HK-2 (cell line): Measurements from ENCODE around the gene LARGE1.
"Not testable (repeated sequence)": the region's sequence is repeated elsewhere in the genome, so short reads cannot be mapped to it uniquely, and the experiment has no call there.

Source experiments
- DNase-seq: peaks from one replicate; pipeline ENCODE4 v3.0.0-alpha.2; 2018; ENCODE audit not compliant: unreplicated experiment

LARGE1 gene

DNA sequence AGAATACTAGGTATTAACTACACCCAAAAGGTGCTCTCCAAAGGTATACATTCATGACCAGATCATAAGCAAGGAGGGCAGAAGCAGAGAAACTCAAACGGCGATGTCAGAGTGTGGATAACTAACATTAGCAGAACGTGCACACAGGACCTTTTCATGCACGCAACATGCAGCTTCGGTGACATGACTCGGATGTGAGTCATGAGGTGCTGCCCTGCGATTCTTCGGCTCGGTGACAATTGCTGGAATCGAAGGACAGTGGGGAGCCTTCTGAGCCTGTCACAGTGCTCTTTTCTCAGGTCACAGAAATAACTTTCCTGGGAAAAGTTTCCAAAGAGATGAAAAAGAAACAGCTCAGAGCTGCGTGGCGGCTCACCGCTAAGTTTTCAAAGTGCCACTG lies 443.6 kb downstream of the LARGE1 start:
- DNase-seq, result peak; percentile 11

DNA sequence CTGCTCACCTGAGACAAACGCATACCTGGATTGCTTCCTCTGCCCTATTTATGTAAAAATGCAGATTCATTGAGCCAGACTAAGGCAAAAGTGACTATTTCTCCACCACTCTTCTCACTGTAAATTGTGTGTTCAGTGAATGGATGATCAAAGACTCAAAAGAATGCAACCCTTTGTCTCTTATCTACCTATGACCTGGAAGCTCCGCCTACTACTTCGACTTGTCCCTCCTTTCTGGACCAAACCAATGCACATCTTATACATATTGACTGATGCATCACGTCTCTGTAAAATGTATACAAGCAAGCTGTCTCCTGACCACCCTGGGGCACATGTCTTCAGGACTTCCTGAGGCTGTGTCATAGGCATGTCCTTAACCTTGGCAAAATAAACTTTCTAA lies 444.1 kb downstream of the LARGE1 start:
- no peak for DNase-seq

DNA sequence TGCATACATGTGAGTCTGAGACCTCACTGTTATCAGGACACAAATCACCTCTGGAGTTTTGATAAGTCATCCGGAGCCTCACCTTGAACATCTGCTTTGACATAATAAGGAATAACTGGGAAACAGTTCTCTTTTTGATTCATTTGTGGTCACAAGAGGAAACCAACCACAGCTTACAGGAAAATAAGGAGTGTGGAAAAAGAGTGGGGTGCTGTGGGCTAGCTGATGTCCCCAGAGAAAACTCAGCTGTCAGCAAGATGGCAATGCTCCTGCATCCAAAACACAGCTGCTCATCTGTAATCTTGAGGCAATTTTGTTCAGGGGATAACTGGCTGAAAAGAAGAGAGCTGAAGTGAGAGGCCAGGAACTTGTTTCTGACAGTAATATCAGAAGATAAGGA lies 445.7 kb downstream of the LARGE1 start:
- DNase-seq, result no peak

- DNase-seq, result no peak
Observed at GRCh38 chr22:33472462-33473344, 447.6 kb downstream of the LARGE1 start.

DNA sequence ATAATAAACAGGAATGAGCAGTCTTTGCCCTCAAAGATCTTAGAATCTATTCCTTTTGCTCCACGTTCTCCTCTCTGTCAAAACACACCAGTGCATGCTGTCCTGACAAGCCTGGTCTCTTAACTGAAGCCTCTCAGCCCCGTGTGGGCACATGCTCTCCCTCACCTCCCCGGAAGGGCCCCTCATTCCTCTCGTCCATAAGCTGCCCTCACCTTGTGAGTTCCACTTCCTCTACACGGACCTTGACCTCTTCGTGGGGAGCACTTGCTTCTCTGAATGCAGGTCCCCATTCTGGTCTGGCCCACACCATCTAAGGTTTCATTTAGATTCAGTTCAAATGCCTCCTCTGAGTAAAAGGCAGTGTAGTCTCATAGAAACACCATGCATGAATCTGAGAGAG lies 449.8 kb downstream of the LARGE1 start:
- DNase-seq, result no peak

DNA sequence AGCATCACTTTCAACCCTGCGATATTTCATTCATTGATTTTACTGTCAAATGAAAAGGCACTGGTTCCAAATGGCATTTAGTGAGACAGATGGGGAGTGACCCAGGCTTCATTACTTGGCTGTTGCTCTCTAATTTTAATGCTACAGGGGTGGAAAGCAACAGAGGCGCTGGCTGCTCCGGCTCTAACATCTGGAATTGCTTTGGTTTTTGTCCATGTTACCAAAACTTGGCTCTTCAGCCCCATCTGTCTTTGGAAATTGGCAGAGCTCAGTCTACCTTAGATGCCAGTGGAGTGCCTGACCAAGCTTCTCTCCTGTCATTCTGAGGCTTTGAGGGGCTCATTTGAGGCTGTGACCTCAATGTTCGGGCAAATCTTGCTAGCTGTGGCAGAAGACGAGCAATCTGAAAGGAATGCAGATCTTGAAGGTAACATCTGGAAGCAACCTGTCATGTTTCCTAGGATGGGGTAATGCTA lies 452.6 kb downstream of the LARGE1 start:
- no peak for DNase-seq

DNA sequence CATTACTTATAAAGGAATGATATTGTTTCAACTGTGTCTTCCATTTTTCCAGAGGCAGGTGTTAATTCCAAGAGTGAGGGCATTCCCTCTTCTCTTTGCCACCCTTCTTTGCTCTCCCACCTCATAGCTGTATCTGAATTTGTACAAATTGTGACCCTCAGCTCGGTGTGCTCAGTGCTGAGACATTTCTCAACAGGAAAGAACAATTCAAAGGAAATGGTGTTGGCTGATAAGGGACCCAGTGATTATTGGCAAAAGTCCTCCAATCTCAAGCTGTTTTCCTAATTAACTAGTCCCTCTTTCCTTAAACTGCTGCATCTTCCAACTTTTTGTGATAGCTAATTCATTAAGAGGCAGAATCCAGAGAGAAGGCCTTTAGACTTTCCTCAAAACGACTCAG lies 453.2 kb downstream of the LARGE1 start:
- DNase-seq, result no peak

DNA sequence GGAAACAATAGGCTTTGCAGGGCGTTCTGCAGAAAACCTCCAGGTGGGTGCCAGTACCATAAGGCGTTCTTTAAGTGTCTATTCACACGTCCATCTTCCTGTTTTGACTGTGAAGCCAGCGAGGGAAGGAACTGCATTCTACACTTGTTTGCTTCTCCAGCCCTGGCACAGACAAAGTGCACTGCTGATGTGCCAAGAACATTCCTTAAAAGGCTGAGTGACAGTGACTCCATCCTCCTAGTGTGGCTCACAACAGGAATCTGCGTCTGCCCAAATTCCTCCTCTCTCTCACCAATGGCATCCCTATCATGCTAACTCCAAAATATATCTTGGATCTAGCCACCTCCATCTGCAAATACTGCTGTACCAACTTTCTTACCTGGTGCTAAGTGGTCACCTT lies 454.7 kb downstream of the LARGE1 start:
- DNase-seq, result no peak

GRCh38 chr22:33464698-33465097 lies 455.6 kb downstream of the LARGE1 start:
- no peak for DNase-seq

DNA sequence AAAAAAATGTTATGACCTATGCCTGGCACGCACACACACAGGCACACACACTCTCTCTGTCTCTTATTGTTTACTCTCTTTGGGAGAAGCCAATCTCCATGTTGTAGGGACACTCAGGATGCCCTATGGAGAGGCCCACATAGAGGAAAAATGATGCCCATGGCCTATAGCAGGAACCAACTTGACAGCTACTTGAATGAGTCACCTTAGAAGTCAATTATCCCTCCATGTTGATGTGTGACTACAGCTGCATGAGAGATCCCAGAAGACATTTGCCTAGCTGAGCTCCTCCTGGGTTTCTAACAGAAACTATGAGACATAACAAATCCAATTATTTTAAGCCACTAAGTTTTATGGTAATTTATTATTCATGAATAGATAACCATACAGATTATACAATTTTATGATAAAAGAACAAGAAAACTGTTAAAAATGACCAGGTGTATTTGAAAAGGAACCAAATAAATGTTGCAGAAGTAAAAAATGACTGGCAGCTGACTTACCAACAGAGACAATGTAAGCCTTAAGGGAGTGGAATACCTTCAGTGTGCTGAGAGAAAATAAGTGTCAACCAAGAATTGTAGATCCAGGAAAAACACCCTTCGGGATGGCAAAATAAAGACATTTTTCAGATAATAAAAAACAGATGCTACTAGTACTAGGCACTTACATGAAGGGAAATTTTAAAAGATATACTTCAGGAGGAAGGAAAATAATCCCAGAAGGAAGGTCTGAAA lies 458.4 kb downstream of the LARGE1 start:
- no peak for DNase-seq

- not testable (repeated sequence) for DNase-seq
Observed at GRCh38 chr22:33461245-33461644, 459.0 kb downstream of the LARGE1 start.

DNA sequence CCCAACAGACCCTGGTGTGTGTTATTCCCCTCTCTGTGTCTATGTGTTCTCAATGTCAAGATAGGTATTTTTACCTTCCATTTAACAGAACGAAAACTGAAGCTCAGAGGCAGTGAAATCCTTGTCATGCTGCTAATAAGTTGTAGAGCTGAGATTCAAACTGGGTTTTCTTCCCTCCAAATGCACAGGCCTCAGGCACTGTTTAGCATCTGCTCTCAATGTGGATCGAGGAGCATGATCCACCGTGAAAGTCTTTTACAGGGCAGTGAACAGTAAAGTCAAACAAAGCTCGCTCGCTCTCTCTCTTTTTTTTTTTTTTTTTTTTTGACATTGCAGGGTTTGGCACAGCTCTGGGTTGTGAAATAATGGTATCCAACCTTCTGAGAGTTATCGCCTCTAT lies 461.1 kb downstream of the LARGE1 start:
- no peak for DNase-seq

GRCh38 chr22:33456511-33456910 lies 463.8 kb downstream of the LARGE1 start:
- DNase-seq, result no peak

GRCh38 chr22:33455036-33455435 lies 465.2 kb downstream of the LARGE1 start:
- DNase-seq, result no peak

DNA sequence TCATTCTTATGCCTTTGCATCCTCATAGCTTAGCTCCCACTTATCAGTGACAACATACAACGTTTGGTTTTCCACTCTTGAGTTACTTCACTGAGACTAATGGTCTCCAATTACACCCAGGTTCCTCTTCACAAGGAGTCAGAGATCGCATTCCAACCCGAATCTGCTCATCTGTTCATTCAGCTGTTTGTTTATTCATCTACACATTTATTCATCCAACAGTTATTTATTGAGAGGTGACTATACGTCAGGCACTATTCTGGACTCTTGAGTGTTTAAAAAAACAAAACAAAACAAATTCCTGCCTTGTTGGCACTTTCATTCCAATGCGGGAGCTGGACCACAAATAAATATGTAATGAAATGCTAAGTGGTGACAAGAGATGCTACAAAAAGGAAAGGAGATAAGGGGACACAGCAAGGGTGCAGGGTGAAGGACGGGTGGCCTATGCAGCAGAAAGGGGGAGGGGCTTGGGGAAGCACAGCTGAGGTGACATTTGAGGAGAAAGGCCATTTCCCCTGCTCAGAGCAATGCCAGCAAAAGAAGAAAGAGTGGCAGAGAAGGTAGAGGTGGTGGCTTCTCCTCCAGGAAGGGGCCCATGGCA lies 468.3 kb downstream of the LARGE1 start:
- no peak for DNase-seq

- DNase-seq, result no peak
Observed at GRCh38 chr22:33450756-33451155, 469.5 kb downstream of the LARGE1 start.

GRCh38 chr22:33447733-33448132 lies 472.5 kb downstream of the LARGE1 start:
- no peak for DNase-seq

- no peak for DNase-seq
Observed at GRCh38 chr22:33443683-33444082, 476.6 kb downstream of the LARGE1 start.

GRCh38 chr22:33440756-33441155 lies 479.5 kb downstream of the LARGE1 start:
- DNase-seq, result no peak

- DNase-seq, result peak; percentile 47
Observed at GRCh38 chr22:33438273-33438672, 482.0 kb downstream of the LARGE1 start.

- no peak for DNase-seq
Observed at GRCh38 chr22:33431300-33431699, 489.0 kb downstream of the LARGE1 start.

DNA sequence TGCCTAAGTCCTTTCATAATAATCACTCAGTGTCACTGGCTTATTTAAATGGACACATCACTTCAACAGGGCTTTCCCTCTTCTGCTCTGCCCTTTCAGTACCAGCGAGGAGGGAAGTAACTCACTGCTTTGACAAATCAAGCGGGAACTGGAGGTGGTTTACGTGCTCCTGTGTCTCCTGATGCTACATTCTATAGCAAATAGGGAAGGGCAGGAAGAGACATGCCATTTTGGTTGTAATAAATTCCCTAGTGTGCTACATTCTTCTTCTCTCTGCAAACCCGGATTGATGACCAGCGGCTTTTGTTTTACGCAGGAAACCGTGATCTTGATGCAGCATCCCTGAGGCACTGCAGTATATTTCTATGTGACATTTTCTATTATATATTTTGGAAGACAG lies 491.0 kb downstream of the LARGE1 start:
- DNase-seq, result no peak

DNA sequence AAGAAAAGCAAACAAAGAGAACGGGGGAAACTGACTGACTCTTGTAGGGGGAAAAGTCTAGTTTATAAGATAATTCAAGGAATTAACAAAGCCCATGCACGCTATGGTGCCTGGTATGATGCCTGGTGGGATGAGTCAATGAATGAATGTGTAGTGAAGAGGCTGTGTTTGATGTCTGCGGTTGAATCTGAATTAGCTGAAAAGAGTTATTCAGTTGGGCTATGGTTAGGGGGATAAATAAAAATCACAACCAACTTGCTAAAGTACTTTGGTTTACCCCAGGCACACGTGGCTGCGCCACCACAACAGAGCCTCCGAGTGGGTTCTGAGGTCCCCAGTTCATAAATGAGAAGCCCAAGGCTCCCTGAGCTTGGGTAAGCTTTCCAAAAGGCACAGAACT lies 492.8 kb downstream of the LARGE1 start:
- no peak for DNase-seq
